GM12874 (cell line): ENCODE data around the gene EPN3.

Source experiments
- CTCF ChIP-seq: IDR thresholded peaks from 2 replicates; pipeline ENCODE4 v1.5.1; 2011; ENCODE audit warnings: low read depth, mild to moderate bottlenecking, control low read depth, low read length, moderate library complexity; ENCODE audit not compliant: insufficient read depth

Gene EPN3

GRCh38 chr17:50556803-50557202, 24.3 kb downstream of the EPN3 start:
- no peak for TF ChIP-seq CTCF

DNA sequence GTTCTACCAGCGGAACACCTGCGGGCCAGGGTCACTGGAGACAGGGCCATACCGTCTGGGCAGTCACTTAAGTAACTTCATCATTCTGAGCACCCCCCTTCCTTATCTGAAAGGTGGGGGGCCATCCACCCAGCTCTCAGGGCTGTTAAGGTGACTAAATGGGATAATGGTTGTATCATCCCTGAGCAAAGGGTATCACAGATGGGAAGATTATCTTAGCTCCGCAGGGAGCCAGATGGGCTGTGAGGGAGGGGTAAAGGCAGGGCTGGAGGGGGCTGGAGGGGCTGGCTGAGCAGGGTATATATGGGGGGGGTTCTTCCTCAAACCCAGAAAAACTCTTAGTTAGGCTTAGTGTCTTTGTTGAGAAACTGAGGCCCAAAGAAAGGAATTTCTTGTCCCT, 25.1 kb downstream of the EPN3 start:
- TF ChIP-seq CTCF = no peak

DNA sequence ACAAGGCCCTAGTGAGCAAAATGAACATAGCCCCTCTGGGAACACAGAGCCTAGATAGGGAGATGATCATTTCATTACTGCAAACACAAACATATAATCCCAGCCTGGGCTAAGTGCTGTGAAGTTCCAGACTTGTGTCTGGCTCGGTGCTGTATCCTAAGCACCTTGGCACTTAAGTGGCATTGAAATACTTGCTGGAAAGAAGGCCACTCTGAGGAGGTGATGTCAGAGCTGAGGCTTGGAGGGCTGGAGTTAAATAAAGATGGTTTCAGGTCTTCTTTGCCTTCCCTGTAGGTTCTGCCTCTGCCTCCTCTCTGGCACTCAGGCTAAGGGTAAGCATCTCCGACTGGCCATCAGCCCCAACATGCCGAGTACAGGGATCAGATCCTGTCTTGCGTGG, 25.6 kb downstream of the EPN3 start:
- TF ChIP-seq CTCF = no peak

DNA sequence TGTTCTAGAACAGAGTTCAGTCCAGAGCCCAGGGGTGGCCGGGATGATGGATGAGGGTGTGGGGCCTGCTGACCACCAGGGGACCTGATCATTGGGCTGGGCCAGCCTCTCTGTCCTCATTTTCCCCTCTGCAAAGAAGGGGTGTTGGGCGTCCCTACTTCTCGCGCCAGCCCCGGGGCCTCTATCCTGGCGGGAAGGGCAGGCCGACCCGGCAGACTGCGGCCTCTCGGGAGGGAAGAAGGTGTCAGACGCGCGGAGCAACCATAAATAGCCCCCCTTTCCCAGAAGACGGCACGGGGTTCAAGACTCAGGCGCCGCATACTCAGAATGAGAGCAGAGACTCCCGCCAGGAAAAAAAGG, 26.0 kb downstream of the EPN3 start:
- TF ChIP-seq CTCF = no peak

GRCh38 chr17:50558941-50559614, 26.5 kb downstream of the EPN3 start:
- TF ChIP-seq CTCF = no peak

DNA sequence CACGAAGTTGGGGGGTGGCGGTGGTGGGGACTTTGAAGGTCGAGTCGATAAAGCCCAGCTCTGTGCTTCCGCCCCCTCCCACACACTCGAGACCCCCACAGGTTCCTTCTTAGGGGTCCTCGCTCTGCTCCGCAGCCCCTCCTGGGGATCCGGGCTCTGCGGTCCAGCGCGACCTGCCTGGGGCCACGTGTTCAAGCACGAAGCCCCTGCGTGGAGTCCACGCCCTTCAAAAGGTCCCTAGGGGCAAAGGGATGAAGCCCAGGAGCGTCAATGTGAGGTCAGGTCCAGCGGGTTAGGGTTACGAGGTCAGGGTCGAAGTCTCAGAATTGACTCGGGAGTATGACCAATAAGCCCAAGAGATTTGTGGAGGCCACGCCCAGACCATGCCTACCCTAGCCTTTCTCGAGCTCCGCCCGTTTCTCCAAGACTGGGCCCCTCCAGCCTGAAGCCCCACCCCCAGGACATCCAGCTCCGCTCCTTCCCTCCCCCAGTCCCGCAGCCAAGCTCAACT, 27.2 kb downstream of the EPN3 start:
- TF ChIP-seq CTCF = no peak

DNA sequence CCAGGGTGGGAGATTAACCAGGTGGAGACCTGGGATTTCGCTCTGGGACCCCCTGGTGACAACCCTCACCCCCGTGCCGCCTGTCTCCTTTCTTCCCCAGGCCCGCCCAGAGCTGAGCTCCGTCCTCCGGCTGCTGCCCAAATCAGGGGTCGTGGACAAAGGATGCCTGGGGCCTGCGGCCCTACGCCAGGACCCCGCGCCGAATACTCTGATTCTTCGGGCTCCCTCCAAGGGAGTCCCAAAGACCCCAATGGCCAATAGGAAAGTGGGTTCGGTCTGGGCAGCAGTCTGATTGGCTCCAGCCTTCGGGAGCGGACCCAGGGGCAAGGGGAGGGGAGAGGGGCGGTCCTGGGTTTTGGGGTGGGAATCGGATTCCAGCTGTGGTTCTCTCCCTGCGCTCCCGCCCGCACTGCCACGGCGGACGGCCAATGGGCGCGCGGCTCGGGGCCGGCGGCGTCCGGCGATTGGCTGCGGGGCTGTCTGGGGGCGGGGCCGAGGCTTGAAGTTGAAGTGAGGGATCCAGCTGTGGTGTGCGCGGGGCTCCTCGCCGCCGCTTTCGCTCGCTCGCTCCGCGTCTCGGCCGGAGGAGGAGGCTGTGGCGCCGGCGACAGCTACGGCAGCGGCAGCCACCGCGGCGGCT, 27.8 kb downstream of the EPN3 start, which contains the start of gene CACNA1G:
Gene CACNA1G (plus strand): TSS at position 531 of the 640 bp plus-strand sequence. CDS start 745 bp downstream, outside the sequence.
- no peak for TF ChIP-seq CTCF
